GM19351 (cell line): ENCODE measurements around the gene MON2.
A peak's percentile ranks its signal among the peaks of the same experiment; 100 is the strongest.
"Not testable (repeated sequence)": the region's sequence is repeated elsewhere in the genome, so short reads cannot be mapped to it uniquely, and the experiment has no call there.

Experiments used
- ATAC-seq: cut with Tn5 transposase; IDR thresholded peaks from one replicate; pipeline ENCODE4 v1.9.1; 2021; ENCODE audit warnings: mild to moderate bottlenecking, moderate library complexity; ENCODE audit not compliant: unreplicated experiment

MON2 gene

DNA sequence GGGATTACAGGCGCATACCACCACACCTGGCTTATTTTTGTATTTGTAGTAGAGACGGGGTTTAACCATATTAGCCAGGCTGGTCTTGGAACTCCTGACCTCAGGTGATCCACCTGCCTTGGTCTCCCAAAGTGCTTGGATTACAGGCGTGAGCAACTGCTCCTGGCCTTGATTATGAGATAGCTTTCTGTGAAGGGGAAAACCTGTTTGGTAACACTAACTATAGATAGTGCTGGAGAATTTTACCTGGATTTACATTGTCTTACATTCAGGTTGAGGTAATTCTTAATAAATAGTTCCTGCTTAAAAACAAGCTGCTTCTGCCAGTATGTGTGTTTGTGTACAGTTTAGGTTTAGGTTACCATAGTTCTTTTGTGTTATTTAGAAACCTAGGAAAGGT, 77.1 kb downstream of the MON2 start:
- ATAC-seq: no peak

DNA sequence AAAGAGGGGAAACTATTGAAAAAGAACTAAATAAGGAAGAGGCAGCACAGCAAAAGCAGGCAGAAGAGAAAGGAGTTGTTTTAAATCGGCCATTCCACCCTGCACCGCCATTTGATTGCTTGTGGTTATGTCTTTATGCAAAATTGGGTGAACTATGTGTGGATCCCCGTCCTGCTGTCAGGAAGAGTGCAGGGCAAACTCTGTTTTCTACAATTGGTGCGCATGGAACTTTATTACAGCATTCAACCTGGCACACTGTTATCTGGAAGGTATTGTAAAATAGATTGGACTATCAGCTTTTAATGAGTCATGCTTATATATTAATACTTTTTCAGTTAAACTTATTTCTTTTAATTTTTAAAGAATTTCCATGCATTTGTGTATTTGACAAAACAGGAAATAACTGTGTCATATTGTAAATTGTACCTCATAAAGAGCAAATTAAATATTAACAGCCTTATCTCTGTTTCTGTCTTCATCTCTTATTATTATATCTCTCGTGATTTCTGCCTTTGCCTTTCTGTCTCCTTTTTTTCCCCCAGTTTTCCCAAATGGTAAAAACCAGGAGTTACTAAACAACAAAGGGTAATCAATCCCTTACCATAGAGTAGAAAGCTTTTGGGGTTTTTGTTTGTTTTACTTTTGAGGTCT, 86.4 kb downstream of the MON2 start:
- ATAC-seq: no peak

DNA sequence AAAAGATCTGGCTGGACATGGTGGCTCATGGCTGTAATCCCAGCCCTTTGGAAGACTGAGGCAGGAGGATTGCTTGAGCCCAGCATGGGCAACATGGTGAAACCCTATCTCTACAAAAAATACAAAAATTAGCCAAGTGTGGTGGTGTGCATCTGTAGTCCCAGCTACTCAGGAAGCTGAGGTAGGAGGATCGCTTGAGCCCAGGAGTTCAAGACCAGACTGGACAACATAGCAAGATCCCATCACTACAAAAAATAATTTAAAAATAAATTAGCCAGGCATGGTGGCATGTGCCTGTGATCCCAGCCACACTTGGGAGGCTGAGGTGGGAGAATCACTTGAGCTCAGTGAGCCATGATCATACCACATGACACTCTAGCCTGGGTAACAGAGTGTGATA, 92.7 kb downstream of the MON2 start:
- not testable (repeated sequence) for ATAC-seq

DNA sequence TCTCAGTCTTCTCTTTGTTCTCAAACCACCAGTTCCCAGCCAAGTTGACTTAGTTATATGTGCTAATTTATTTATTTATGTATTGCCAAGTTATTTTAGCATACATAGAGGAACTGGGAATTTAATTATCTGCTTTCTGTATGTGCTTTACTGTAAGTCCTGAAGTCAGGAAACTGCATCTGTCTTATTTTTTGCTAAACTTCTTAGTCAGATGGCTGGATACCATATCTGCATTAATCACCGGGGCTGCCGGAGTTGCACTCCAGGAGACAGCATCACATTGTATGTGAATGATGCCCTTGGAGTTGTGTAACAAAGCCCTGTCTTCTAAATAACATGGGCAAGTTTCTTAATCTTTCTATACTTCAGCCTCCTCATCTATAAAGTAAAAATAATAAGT, 96.2 kb downstream of the MON2 start:
- no peak for ATAC-seq

DNA sequence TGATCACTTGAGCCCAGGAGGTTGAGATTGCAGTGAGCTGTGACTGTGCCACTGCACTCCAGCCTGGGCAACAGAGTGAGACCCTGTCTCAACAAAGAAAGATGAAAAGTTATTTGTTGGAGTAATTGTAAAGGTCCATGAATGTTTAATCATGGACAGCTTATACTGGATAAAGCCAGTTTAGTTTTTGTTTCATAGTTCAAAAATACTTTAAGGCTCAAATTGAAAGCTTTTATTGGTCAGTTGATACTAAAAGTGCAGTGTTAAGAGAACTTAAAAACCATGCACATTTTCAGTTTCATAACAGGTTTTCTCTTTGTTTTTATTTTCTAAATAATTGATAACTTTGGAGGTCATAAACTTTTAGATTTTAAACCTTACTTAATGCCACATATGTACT, 108.4 kb downstream of the MON2 start:
- ATAC-seq: no peak

DNA sequence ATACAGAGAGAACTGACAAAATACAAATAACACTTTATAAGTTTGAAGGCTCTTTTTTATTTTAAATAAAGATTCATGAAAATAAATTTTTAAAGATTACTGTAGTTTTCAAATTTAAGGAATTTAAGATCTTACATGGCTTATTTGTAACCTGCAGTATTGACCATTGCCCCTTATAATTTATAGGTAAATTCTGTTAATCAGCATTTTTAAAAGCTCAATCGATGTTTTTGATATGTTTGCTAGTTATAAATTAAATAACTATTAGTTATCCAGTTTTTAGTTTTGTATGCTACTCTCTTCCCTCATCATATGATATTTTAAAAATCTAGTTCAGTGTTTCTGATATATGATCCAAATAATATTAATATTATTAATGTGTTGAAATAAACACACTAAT, 109.9 kb downstream of the MON2 start:
- ATAC-seq: no peak

DNA sequence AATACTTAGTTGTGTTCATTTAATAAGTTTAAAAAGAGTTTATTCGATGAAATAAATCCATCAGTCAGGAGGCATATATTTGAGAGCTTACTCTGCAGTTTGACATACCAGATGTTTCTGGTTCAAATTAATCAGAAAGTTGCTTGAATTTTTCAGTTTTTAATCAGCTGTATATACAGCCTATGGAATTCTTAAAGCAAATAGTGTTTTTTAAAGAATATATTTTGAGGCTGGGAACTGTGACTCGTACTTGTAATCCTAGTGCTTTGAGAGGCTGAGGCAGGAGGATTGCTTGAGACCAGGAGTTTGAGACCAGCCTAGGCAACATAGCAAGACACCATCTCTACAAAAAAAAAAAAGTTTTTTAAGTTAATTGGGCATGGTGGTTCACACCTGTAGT, 112.1 kb downstream of the MON2 start:
- no peak for ATAC-seq

DNA sequence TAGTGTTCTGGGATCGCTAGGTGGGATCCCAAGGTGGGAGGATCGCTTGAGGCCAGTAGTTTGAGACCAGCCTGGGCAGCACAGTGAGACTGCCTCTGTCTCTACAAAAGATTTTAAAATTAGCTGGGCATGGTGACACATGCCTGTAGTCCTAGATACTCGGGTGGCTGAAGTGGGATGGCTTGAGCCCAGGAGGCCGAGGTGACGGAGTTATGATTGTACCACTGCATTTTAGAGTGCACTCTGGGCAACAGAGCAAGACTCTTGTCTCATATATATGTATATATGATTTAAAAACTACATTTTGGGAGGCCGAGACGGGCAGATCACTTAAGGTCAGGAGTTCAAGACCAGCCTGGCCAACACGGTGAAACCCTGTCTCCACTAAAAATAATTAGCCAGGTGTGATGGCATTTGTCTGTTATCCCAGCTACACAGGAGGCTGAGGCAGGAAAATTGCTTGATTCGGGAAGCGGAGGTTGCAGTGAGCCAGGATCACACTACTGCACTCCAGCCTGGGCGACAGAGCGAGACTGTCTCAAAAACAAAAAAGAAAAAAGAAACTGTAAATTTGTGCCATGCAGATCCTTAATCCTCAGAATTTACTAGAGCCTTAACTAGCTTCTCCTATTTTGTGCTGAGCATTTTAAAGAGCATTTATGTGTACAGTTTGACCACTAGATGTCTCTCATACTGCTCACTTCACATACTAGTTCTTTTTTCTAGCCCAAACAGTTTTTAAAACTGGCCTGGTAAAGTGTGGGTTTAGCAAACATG, 114.8 kb downstream of the MON2 start:
- ATAC-seq: peak; percentile 88

DNA sequence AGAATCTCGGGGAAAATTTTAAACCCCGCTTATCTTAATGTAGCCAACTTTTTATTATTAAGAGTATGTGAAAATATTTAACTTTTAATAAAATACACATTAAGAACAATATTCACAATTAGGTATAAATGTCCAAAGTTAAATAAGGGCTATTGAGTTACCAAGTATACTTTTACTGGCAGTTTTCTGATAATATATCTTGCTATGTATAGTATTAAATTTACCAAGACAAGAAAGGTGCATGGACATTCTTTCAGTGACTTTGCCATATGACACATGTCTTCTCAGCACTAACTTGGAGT, 115.4 kb downstream of the MON2 start:
- no peak for ATAC-seq

DNA sequence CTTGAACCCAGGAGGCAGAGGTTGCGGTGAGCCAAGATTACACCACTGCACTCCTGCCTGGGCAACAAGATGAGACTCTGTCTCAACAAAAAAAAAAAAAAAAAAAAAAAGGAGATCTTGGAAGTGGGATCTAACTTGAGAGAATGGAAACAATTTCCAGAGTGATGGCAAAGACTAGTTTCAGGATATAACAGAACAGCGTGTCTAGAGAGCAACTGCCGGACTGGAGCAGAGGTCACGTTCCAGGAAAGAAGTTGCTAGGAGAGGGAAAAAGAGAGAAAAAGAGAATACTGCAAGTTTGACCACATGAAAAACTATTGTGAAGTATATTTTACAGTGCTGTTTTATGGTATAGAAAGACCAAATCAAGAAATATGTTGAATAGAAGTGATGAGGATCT, 118.0 kb downstream of the MON2 start:
- no peak for ATAC-seq

DNA sequence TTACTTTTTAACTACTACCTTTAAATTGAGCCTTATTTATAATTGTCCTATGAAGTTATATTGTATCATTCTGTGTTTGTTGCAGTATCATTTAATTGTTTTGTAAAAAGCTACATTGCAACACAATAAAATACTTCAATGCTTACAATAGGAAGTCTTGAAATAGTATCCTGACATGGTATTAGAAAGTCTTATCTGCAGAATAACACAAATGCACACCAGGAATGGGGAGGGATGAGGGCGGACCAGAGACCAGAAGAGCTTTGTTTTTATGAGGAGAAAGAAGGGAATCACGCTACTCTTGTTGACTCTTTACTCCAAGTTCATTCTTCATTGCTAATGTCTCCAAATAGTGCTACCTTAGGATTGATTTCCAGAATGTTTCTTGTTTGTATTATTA, 120.2 kb downstream of the MON2 start:
- ATAC-seq: no peak

DNA sequence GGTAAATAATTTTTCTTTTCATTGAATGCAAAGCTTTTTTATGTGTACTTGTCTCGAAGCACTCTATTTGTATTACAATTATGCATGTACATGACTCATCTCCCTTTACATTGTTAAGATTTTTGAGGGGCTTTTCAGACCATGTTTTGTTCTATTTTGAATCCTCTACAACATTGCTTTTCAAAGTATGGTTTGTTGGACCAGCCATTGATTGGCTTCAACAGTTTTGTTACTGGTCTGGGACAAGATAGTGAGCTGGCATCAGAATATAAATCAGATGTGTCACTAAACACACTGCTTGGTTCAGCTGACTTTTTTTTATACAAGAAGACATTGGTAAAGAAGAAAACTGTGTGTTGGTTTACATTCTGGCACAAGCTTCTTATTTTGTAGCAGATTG, 122.3 kb downstream of the MON2 start:
- no peak for ATAC-seq

DNA sequence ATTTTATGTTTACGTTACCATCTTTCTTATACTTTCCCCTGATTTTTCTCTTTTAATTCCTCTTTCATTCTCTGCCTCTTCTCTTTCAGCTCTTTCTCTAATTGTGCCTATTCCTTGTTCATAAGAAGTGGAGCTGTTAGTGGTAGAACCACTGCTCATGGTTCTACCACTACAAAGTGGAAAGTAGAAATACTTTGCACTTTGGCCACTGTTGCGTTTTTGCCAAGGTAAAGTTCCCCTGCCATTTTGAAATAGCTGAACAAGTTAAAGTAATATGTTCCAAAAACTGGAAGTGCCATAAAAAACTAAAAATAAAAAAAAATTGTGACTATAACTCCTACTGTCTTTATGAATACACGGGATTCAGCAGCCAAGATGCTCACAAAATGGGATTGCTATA, 130.6 kb downstream of the MON2 start:
- no peak for ATAC-seq

DNA sequence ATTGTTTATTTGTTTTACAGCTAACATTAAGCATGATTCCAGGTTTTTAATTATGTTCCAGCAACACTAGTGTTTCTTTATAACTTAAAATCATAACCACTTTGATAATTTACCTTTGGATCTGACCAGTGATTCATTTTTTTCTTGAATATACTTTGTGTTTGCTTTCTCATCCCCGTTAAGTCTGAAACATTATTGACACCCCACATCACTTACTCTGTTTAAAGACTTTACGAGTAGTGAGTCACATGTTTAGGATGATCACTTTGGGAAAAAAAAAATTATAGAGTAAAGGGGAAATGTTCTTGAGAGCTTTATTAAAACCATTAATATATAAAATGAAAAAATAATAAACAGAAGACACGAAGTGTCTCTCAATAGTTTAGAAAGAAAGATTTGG, 132.2 kb downstream of the MON2 start:
- ATAC-seq: no peak

DNA sequence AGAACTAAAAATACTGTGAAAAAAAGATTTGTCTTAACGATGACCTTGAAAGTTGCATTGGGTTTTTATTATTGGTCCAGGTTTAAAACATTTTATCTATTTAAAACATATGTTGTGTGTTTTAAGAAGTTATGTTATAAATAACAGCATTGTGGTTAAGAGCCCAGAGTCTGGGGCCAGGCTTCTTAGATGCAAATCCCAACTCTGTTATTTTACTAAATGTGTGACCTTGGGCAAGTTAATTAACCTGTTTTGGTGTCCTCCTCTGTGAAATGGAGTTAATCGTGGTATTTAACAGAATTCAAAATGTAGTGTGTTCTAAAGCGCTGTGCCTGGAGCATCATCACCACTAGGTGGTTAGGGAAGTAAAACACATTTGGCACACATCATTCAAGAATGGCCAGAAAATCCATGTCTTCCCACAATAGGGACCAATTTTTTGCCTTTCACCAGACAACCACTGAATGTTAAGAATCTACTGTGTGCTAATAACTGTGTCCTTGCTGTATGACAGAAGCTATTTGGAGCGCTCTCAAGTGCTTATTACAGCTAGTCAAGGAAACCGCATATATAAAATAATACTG, 133.3 kb downstream of the MON2 start:
- ATAC-seq: no peak

DNA sequence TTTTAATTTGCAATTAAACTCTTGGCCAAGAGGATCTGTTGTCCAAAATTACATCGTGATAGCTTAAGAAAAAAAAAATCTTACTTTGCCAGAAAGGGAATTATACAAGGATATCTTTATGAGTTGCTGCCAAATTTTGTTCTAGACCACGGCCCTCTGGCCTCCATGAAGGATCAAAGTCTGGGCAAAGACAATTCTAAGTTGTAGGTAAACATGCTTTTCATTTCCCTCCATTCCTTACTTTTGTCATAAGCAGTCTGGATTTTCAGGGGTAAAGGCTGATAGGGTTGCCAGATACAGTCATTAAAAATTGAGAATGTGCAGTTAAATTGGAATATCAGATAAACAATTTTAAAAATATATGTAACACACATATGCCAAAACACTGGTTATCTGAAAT, 135.1 kb downstream of the MON2 start:
- ATAC-seq: no peak

DNA sequence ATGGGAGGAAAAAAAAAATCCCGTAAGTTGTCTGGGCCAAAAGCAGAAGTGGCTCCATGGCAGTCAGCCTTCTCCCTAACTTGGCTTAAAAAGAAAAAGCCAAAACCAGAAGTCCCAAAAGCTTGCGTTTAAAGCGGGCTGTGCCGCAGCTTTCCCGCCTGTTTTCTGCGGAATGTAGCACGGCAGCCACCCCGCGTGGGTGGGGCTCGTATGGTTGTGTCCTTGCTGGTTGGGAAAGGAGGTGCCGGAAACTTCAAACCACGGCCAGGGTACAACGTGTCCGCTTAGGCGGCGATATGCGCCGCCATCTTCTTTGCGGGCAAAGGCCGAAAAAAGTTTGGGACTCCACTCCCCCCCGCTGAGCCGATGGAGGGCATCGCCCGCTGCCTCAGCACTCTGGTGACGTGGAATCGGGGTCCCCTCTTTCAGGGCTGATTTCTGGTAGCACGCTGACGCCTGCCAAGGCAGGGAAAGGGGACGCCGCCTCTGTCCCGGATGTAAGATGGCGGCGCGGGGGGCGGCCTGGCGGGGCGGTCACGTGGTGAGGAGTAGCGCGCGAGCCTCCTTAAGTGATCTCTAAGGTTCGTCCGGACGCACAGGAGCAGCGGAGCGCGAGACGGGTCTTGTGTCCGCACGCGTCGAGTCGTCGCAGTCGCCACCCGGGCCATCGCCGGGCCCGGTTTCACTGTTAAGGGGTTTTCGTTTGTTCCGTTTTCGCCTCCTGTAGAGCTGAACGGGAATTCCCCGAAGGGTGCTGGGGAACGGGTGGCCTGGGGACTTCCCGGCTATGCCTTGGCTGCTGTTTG, 135.8 kb downstream of the MON2 start:
- ATAC-seq: peak; percentile 63

DNA sequence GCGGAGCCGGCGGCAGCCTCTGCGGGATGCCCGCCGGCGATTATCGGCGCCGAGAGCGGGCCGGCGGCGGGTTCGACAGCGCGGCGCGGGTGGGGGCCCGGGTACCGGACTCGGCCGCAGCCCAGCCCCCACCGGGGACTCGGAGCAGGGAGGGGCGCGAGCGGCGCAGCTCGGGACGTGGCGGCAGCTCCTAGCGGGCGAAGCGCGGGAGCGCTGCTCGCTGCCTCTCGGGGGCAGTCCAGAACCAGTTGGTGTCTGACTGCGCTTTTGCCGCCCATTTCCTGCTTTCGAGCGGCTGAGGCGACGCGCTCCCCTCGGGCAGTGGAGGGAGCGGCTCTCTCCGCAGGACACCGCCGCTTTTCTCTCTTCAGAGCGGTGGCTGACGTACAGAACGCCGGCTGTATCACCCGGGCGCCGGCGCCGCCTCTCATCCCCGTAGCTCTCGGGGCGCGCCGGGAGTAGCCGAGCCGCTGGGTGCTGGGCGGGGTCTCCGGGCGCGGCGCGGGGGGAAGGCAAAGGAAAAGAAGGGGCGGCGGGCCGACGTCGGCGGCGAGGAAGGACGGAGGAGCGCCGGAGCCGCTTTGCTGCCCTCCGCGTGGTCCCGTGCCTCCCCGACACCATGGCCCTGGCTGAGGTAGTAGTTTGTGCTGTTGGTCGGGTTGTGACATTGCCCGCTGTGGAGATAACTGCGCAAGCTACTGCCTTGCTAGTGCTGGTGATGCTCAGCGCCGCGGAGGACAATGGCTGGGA, 136.6 kb downstream of the MON2 start:
- ATAC-seq: peak; percentile 60

DNA sequence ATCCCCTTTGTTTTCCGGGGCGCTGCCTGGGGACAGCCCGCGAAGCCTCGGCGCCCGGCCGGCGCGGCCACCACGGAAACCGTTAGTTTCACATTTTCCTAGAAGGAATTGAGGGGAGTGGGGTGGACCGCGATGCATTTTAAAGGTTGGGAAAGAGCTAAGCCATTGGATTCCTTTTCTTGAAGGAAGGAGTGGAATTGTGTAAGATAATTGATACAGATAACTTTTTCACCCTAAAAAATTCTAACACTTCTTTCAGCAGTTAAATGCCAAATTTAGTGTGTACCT, 137.1 kb downstream of the MON2 start:
- no peak for ATAC-seq

DNA sequence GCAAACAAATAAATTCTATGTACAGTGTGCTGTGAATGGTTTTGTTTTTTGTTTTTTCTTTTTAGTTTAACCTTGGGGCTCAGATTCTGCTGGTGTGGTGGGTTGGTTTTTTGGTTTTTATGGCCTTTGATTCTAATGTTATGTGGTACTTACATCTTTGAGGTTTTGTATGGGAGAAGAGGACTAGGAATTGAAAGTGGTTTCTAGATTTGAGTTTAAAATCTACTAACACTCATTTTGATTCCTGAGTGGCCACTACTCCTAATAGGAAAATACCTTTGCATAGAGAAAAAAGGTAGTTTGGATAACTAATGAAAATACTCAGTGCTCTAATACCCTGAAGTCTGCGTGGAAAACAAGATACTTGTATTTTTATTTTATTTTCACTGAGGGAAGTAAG, 137.7 kb downstream of the MON2 start:
- no peak for ATAC-seq

DNA sequence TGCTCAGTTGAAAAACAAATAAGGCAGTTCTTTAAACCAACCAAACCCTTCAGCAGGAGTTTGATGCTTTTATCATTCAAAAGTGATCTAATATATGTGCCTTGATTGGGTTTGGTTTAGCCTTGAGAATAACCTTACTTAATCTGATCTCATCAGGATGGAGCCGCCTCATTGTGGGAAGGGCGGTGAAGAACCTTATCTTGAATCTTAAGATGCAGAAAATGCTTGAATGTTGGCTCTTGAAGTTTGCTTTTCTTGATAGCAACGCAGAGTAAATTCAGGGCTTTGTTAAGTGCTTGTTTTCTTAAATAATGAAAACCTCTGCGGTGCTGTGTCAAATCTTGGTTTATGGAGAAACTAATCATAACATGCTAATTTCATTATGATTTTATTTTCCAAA, 138.2 kb downstream of the MON2 start:
- no peak for ATAC-seq
